ENCODE results near the gene MAST2.
A peak's percentile ranks its signal among the peaks of the same experiment; 100 is the strongest.
"Not testable (repeated sequence)": the region's sequence is repeated elsewhere in the genome, so short reads cannot be mapped to it uniquely, and the experiment has no call there.

The MAST2 gene

GRCh38 chr1:45930258-45931150 lies 127.1 kb downstream of the MAST2 start:
- no peak for DNase-seq (ENCODE audit: insufficient read length, low spot score)
- no peak for FAIRE-seq

DNA sequence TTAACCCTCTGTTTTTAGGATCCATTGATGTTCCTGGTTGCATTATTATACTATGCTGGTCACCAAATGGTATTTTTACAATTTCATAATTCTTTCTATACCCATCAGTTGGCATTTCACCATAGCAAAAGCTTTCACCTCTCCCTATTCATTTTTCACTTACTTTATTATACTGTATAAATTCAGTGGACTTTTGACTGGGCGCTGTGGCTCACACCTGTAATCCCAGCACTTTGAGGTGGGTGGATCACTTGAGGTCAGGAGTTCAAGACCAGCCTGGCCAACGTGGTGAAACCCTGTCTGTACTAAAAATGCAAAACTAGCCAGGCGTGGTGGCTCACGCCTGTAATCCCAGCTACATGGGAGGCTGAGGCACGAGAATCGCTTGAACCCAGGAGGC lies 128.8 kb downstream of the MAST2 start:
- not testable (repeated sequence) for FAIRE-seq; DNase-seq (ENCODE audit: insufficient read length, low spot score)

DNA sequence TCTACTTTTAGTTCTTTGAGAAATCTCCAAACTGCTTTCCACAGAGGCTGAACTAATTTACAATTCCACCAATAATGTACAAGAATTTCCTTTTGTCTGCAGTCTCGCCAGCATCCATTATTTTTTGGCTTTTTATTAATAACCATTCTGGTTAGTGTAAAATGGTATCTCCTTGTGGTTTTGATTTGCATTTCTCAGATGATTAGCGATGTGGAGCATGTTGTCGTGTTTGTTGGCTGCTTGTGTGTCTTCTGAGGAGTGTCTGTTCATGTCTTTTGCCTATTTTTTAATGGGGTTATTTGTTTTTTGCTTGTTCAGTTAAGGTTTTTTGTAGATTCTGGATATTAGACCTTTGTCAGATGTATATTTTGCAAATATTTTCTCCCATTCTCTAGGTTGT lies 131.5 kb downstream of the MAST2 start:
- FAIRE-seq (peak; percentile 79), DNase-seq (ENCODE audit: insufficient read length, low spot score) (no peak)

- FAIRE-seq (peak; percentile 45), DNase-seq (ENCODE audit: insufficient read length, low spot score) (no peak)
Observed at GRCh38 chr1:45938029-45938428, 134.6 kb downstream of the MAST2 start.

GRCh38 chr1:45942411-45942810 lies 139.0 kb downstream of the MAST2 start:
- no peak for FAIRE-seq
- no peak for DNase-seq (ENCODE audit: insufficient read length, low spot score)

GRCh38 chr1:45943185-45943584 lies 139.8 kb downstream of the MAST2 start:
- FAIRE-seq: no peak
- DNase-seq (ENCODE audit: insufficient read length, low spot score): no peak

- no peak for FAIRE-seq
- DNase-seq (ENCODE audit: insufficient read length, low spot score): no peak
Observed at GRCh38 chr1:45945426-45945825, 142.0 kb downstream of the MAST2 start.

DNA sequence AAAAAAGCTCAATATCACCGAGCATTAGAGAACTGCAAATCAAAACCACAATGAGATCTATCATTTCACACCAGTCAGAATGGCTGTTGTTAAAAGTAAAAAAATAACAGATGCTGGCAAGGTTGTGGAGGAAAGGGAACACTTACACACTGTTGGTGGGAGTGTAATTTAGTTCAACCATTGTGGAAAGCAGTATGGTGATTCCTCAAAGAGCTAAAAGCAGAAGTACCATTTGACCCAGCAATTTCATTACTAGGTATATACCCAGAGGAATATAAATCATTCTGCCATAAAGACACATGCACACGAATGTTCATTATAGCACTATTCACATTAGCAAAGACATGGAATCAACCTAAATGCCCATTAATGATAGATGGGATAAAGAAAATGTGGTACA lies 146.1 kb downstream of the MAST2 start:
- not testable (repeated sequence) for FAIRE-seq; DNase-seq (ENCODE audit: insufficient read length, low spot score)

DNA sequence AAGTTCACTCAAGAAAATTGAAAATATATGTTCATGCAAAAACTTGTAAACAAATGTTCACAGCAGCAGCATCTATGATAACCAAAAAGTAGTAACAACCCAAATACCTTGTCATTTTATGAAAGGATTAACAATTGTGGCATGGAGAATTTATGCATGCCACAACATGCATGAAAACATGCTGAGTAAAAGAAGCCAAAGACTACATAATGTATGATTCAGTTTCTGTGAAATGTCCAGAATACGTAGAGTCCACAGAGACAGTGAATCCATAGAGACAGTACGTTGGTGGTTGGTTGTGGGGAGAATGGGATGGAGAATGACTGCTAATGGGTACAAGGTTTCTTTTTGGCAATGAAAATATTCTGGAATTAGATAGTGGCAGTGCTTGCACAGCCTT lies 148.7 kb downstream of the MAST2 start:
- DNase-seq (ENCODE audit: insufficient read length, low spot score) (no peak), FAIRE-seq (no peak)

- FAIRE-seq (no peak), DNase-seq (ENCODE audit: insufficient read length, low spot score) (no peak)
Observed at GRCh38 chr1:45953934-45954847, 150.8 kb downstream of the MAST2 start.

- DNase-seq (ENCODE audit: insufficient read length, low spot score) (no peak), FAIRE-seq (no peak)
Observed at GRCh38 chr1:45957684-45958083, 154.3 kb downstream of the MAST2 start.

- FAIRE-seq: no peak
- no peak for DNase-seq (ENCODE audit: insufficient read length, low spot score)
Observed at GRCh38 chr1:45958317-45958716, 154.9 kb downstream of the MAST2 start.

DNA sequence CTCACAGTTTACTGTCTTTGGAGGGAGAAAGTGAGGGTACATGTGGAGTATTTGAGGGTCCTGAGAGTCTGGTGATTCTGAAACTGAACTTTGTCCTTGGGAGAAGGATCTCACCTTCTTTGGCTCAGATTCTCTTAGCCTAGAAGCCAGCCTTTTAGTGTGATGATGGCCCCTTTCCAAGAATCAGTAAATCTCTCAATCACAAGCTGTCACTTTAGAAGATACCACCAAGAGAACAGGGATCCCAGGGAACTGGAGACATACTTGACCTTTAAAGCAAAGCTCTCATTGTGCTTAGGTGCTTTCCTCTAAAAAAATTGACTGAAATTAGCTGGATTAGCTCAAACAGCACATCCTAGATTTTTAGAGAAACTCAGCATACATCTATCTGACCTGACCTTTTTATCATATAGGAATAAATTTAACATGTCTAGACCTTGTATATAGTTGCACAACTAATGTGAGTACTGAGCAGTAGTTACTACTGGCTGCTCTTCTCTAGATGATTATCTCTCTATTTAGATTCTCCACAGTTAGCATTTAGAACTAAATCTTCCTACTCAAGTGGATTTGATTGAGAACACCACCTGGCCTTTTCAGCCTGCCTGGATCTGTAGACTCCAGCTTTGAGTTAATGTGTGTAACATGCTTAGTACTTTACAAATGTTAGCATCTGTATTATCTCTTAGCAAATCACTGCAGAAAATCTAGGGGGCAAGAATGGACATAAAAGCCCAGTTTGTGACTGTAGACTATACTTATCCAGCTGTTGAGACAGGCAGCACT lies 157.7 kb downstream of the MAST2 start:
- FAIRE-seq (no peak), DNase-seq (ENCODE audit: insufficient read length, low spot score) (no peak)

- DNase-seq (ENCODE audit: insufficient read length, low spot score); FAIRE-seq: not testable (repeated sequence)
Observed at GRCh38 chr1:45961936-45962335, 158.5 kb downstream of the MAST2 start.

DNA sequence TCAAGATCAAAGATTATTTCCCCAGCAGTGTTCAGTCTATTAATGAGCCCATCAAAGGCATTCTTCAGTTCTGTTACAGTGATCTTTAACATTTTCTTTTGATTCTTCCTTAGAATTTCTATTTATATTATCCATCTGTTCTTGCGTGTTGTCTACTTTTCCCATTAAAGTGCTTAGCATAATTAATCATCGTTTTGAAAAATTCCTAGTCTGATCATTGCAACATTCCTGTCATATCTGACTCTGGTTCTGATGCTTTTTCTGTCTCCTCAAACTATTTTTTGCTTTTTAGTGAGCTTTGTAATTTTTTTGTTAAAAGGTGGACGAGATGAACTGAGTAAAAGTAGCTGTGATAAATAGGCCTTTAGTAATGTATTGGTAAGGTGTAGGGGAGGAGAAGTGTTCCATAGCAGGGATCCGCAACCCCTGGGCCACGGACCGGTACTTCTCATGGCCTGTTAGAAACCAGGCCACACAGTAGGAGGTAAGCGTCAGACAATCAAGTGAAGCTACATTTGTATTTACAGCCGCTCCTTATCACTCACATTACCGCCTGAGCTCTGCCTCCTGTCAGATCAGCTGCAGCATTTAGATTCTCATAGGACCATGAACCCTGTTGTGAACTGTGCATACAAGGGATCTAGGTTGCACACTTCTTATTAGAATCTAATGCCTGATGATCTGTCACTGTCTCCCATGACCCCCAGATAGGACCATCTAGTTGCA lies 165.7 kb downstream of the MAST2 start:
- DNase-seq (ENCODE audit: insufficient read length, low spot score) (no peak), FAIRE-seq (no peak)

DNA sequence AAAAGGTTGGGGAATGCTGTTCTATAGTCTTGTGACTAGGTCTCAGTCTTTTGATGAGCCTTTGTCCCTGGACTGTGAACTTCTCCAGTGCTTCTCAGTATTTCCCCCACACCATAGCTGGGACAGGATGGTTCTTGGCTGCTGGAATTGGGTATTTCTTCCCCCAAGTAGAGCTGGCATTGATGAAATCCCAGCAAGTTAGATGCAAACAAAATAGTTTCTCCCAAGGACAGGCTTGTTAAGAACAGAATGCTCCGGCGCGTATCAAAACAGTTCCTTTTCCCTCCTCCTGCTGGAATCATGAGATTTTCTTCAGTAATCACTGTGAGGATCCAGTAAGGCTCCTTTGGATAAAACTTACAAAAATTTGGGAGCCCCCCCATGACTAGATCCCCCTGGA lies 166.5 kb downstream of the MAST2 start:
- FAIRE-seq: no peak
- no peak for DNase-seq (ENCODE audit: insufficient read length, low spot score)

- no peak for FAIRE-seq
- DNase-seq (ENCODE audit: insufficient read length, low spot score): no peak
Observed at GRCh38 chr1:45971335-45971734, 167.9 kb downstream of the MAST2 start.

GRCh38 chr1:45971922-45972531 lies 168.6 kb downstream of the MAST2 start:
- DNase-seq (ENCODE audit: insufficient read length, low spot score): no peak
- FAIRE-seq: no peak

DNA sequence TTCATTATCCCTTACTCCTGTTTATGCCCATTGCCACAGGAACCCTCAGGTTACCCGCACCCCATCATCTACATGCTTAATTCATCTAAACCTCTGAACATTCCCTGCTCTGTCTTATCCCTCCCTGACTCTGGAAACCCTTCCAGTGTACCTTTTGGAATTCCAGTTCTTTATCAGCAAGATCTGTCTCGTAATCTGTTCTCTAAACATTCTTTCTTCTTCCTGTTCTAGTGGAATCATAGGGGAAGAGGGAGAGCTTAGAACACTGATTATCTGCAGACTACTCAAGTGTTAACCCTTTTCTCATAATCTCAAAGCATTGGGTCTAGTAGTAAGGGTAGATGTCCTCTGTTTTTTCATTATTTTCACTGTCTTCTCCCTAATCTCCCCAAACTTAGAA lies 169.2 kb downstream of the MAST2 start:
- no peak for FAIRE-seq

GRCh38 chr1:45973121-45973520 lies 169.7 kb downstream of the MAST2 start:
- FAIRE-seq: no peak
- DNase-seq (ENCODE audit: insufficient read length, low spot score): no peak

More for the DNA sequence above, 169.2 kb downstream of the MAST2 start:
- no peak for DNase-seq (ENCODE audit: insufficient read length, low spot score)
